Activated gamma-delta T cell treated with anti-CD3 and anti-CD28 coated beads, Interleukin-2, amount 50 U/mL, for 16 hours (primary cell): ENCODE results near the gene B4GALT6.

Experiments used
- DNase-seq: peaks from one replicate; pipeline ENCODE4 v3.0.0-alpha.2; 2020; ENCODE audit warnings: low read depth

B4GALT6 gene

DNA sequence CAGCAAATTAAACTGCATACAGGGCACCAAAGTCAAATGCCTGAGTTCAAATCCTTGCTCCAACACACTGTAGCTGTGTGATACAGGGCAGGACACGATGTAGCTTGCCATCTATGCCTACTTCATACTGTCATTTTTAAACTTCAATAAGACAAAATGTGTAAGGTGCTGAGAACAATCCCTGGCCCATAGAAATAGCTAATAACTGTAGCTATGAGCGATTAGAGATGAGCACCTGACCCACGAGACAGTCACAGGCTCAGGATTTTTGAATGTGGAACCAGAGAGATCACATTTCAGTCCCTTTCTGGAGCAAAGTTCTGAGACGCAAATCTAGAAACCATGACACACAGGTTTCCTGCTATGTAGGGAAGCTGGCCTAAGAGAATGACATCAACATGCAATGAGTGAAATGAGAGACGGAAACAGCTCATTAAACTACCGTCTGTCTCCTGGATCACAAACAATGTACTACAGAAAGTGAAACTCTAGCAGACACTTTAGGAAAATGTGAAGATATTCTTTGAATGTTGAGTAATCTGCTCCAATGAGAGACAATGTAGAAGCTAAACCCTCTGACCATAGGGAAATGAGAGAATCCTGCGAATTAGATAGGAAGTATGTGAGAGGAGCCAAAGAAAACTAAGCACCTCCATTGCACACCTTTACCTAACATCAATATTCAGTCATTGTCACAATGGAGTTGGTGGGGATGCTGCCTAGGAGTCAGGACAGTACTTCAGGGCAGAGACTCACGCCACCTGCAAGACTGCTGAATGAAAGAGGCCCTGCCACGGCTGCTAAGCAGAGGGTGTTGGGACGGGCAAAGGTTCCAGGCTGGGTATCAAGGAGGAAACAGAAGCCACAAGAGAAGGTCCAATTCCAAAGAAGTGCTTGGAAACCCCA lies 25.5 kb downstream of the B4GALT6 start:
- no peak for DNase-seq

GRCh38 chr18:31657823-31658669 lies 26.3 kb downstream of the B4GALT6 start:
- DNase-seq: no peak

- DNase-seq: no peak
Measured at GRCh38 chr18:31656754-31657153, 27.6 kb downstream of the B4GALT6 start.

GRCh38 chr18:31655354-31655753 lies 29.0 kb downstream of the B4GALT6 start:
- DNase-seq: no peak

DNA sequence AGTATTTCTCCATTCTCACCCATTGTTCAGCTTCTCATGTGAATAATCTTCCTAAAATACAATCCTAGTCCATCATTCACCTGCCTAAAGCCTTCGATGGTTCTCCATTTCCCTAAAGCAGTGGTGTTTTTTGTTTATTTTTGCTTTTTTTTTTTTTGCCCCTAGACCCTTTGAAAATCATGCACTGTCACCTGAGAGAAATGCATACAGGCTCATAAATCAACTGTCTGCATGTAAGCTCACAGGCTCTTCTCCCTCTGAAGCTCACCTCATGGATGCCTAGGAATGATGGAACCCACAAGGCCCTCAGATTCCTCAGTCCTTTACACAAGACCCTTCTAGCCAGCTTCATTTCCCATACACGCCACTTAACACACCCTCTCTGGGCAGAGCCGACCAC lies 31.5 kb downstream of the B4GALT6 start:
- DNase-seq: no peak

- no peak for DNase-seq
Measured at GRCh38 chr18:31652357-31652756, 32.0 kb downstream of the B4GALT6 start.

- DNase-seq: no peak
Measured at GRCh38 chr18:31651369-31651768, 33.0 kb downstream of the B4GALT6 start.

DNA sequence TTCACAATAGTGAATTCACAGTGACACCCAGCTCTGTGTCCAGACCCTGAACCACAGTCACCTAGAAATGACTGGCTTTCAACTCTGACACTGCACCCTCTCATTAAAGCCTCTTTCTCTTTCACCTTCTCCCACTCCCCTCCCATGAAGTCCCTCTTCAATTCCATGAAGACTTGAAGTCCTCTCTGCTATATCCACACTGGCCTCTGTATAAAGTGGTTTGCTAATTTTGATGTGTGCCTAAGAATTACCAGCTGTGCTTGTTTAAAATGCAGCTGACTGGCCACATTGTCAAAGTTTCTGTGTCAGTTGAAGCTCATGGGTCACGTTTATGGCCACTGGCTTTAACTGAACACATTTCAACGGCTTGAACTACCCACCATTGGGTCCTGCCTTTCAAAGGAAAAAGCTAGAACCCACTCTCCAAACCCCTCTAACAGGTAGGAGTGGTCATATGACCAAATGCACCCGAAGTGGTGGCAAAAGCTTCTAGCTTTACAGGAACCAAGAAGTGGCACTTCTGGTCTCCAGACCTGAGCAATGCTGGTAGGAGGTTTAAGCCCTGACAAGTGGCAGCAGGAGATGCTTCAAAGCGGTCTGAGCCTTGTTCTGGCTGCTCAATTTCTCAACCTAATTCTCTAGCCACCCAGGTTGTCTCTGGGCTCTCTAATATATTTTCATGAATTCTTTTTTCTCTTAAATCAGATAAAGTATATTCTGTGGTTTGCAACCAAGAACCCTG lies 34.2 kb downstream of the B4GALT6 start:
- DNase-seq: no peak

- DNase-seq: no peak
Measured at GRCh38 chr18:31649449-31649848, 34.9 kb downstream of the B4GALT6 start.

DNA sequence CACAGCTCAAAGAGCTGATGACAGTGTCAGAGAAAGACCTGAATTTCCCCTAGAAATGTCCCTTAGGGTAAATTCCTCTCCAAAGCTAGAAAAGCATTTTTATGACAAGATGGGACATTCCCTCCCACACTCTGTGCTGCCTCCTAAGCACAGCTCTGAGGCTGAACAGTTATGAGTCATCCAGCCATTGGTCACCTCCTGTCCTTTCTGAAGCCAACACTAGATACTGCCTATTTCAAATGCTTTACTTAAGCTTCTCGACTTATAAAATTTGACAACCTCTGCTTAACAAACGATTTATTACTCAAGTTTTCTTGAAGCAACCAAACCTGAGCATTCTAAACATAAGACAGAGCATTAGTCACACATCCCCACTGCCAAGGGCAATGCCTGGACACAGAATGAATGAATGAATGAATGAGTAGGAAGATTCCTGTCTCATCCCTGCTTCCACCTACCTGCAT lies 35.4 kb downstream of the B4GALT6 start:
- DNase-seq: no peak

DNA sequence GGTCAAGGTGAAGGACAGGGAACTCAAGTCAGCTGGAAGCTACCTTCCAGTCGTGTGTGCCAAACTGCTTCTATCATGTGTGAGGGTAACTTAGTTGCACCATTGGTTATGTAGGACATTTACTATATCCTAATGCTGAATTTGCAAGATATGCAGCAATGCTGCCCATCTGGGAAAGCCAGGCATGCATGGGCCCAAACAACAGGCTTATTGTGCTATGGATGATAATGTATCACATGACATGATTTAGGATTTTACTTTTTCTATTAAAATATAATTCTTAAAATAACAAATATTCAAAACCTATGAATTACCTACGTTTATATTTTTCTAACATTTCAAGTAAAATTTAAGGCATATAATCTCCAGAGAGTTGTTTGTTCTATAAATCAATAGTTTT lies 35.9 kb downstream of the B4GALT6 start:
- no peak for DNase-seq

DNA sequence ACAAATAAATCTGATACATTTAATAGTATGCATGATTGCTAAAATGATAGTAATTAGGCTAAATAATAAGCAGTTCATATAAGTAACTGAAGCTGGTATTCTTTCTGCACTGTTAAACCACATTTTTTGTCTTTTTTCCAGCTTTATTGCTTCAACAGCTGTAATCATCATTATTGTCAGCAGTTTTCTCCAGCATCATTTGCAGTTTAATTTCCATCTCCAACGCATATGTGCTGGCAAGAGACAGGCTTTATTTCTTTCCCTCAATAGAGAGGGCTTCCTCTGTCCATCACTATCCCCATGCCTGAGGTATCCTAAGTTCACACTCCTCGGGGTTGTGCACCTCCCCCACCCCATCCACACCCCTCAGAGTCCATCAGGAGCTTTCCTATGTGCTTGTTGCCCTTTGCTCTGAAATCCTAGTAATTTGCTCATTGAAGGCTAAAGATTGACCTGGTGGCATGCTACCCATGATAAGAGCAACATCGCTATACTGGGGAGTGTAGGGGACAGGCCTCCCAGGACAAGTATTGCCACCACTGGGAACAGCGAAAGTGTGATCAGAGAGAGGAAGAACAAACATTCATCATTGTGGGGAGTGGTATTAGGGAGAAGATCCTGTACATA lies 37.1 kb downstream of the B4GALT6 start:
- DNase-seq: no peak

GRCh38 chr18:31646332-31647126 lies 37.9 kb downstream of the B4GALT6 start:
- no peak for DNase-seq

- no peak for DNase-seq
Measured at GRCh38 chr18:31645411-31645810, 39.0 kb downstream of the B4GALT6 start.

- no peak for DNase-seq
Measured at GRCh38 chr18:31643003-31643402, 41.4 kb downstream of the B4GALT6 start.

DNA sequence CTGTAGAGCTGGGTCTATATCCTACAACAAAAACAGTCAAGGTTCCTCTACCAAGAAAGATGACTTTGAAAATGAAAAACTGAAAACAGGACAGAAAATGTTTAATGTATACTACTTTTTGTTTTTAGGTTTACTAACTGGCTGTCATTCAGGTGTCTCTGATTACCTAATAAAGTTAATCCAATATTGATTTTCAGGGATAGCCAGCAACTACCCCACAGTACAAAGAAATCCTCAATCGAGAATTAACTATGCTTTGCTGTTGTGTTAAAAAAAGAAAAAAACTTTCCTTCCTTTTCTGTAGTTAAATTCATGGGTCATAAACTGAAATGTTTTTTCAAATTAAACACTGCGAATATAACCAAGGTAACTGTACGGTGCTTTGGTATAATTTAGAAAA lies 46.9 kb downstream of the B4GALT6 start:
- DNase-seq: no peak

GRCh38 chr18:31636387-31636786 lies 48.0 kb downstream of the B4GALT6 start:
- no peak for DNase-seq

DNA sequence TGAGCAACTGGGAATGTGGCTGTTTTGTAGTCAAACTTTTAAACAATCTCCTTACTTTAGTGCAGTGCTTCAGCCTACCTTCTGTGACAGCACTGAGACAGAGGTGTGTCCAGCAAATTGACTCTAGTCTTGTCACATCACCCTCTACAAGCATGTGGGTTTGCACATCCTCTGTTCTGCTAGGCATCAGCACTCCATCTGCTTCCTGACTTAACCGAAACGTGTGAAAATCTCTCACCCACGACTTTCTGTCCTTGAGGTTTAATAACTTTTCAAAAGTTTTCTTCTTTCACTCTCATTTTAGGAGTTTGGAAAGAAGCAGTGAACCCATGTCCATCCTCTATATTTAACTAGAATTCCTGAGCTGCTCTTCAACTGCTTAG lies 50.1 kb downstream of the B4GALT6 start:
- DNase-seq: no peak

DNA sequence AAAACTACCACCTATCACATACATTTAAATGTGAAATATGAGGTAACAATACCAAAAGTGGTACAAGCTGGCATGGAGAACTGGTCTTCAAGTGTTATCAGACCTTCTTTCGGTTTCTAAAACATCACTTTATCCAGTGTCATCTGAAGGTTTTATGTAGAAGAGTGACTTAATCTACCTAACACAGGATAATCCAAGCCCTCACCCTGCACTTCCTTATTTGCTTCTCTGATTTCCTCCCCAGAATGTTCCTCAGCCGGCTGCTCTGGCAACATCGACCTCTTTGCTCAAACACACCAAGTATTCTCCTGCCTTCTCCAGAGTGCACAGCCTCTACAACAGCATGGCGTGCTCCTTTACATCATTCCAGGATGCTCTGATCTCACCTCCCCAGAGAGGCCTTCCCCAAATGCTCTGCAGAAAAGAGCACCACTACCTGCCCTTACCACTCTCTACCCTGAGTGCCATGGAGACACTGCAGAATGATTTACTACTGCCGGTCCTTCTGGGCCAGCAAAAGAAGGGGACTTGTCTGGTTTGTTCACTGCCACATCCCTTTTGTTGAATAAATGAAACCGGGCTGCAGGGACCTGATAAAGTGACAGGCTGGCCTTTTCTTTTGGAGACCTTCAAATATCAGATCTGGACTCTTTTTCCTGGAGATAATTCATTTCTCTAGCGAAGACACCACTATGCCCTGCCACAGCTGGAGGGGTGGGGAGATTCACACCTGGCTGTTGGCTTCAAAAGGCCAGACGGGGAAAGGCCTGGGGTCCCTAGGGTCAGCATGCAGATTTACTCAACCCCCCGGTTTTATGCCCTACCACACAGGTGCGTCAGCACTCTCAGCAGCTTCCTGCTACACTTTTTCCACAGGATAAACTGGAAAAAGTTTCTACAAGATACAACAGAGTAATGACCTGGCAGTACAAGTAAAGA lies 50.7 kb downstream of the B4GALT6 start:
- DNase-seq: no peak

DNA sequence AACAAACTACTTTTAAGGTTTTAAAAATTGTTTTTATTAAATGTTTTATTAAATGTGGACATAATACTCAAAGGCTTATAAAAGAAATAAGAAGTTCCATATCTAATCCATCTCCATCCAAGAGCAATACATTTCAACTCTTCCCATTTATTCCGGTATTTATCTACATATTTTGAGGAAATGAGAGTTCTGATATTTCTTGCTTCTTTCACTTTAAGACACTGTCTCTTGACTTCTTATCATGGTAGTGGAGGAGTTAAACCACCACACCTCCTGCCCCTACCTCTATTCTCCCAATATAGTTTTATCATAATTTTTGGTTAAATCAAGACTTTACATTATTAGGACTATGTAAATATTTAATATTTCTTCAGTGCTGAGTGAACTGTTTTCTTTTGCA lies 52.0 kb downstream of the B4GALT6 start:
- DNase-seq: no peak
